Activated T-cell treated with anti-CD3 and anti-CD28 coated beads, Interleukin-2, amount 50 U/mL, for 72 hours (primary cell): ENCODE measurements around the gene FAM32A. TPM values are rescaled to one million over a fixed set of nuclear protein-coding genes. Genes with fewer than 3 reads are reported as not detected.

Experiments used
- ATAC-seq, 2 donors: fragments of 150-1000 bp; cut with Tn5 transposase; replicated peaks in 1 of 2; 2 replicates each; pipeline ENCODE4 v1.10.0; 2021; ENCODE audit warnings: moderate library complexity in 2 of 2, mild to moderate bottlenecking in 1 of 2
- DNase-seq, 2 donors: peaks; one replicate each; pipeline ENCODE4 v3.0.0; 2021 to 2022; ENCODE audit warnings: mixed read lengths in 1 of 2
- H3K27ac Mint-ChIP-seq: one replicate; pipeline ENCODE4 v1.8.0; 2022; ENCODE audit warnings: mild to moderate bottlenecking, moderate library complexity, mixed read lengths
- H3K27me3 Mint-ChIP-seq: one replicate; pipeline ENCODE4 v1.8.0; 2022; ENCODE audit warnings: low read depth, mixed read lengths
- H3K36me3 Mint-ChIP-seq, 2 donors: one replicate each; pipeline ENCODE4 v1.8.0; 2022; ENCODE audit warnings: mixed read lengths in 2 of 2, mild to moderate bottlenecking in 1 of 2; ENCODE audit not compliant: insufficient read depth in 2 of 2
- H3K4me1 Mint-ChIP-seq: one replicate; pipeline ENCODE4 v1.8.0; 2022; ENCODE audit warnings: low read depth, mixed read lengths
- H3K4me3 Mint-ChIP-seq, 2 donors: one replicate each; pipeline ENCODE4 v1.8.0; 2022; ENCODE audit warnings: mild to moderate bottlenecking in 2 of 2, mixed read lengths in 2 of 2, moderate library complexity in 2 of 2
- H3K9me3 Mint-ChIP-seq, 2 donors: one replicate each; pipeline ENCODE4 v1.8.0; 2022; ENCODE audit warnings: mixed read lengths in 2 of 2
- total RNA-seq, 2 donors: library from RNA; stranded (reverse); gene quantifications; one replicate each; pipeline ENCODE4 v1.2.3, GENCODE V29; 2022

The FAM32A gene
- total RNA-seq, 2 donors from 2014 or later = 47.0 to 49.5 TPM

- H3K36me3 Mint-ChIP-seq = peaks cover 8 to 20% of the 10 kb centered on the region in 2 donors
- DNase-seq (no peak), ATAC-seq (no peak)
- H3K27ac Mint-ChIP-seq = peak overlapping the region; percentile 2
- no peak overlapping the region for H3K4me3 Mint-ChIP-seq
- peaks cover 0 to 3% of the 10 kb centered on the region in 2 donors for H3K9me3 Mint-ChIP-seq
- H3K27me3 Mint-ChIP-seq = no peaks in the 10 kb centered on the region
- H3K4me1 Mint-ChIP-seq = peaks cover 12% of the 10 kb centered on the region
Observed at GRCh38 chr19:16235811-16236652, 50.8 kb downstream of the FAM32A start.

Other genes with a start within 250 kb of the FAM32A start
- not detected for gene OR10H4, start 236.4 kb upstream of the FAM32A start, total RNA-seq
- gene TPM4, start 108.9 kb upstream of the FAM32A start, total RNA-seq = 100 to 1,000 TPM; 427 to 456 TPM
- gene RAB8A, start 73.5 kb upstream of the FAM32A start, total RNA-seq = 10 to 100 TPM; 95.9 to 99.2 TPM
- 10 to 100 TPM; 29.9 to 37.2 TPM for gene HSH2D, start 41.7 kb upstream of the FAM32A start, total RNA-seq
- gene CIB3, start 11.9 kb upstream of the FAM32A start, total RNA-seq = not detected
- 100 to 1,000 TPM; 112 TPM for gene AP1M1, start 12.5 kb downstream of the FAM32A start, total RNA-seq
- gene KLF2, start 139.4 kb downstream of the FAM32A start, total RNA-seq = under 1 TPM; 0.36 to 0.76 TPM